ENCODE results near the gene TXNRD2. TPM values are rescaled to one million over a fixed set of nuclear protein-coding genes. Genes with fewer than 3 reads are reported as not detected.

The TXNRD2 gene
- total RNA-seq, 1 donor from 2014 or later: 12.2 TPM

DNA sequence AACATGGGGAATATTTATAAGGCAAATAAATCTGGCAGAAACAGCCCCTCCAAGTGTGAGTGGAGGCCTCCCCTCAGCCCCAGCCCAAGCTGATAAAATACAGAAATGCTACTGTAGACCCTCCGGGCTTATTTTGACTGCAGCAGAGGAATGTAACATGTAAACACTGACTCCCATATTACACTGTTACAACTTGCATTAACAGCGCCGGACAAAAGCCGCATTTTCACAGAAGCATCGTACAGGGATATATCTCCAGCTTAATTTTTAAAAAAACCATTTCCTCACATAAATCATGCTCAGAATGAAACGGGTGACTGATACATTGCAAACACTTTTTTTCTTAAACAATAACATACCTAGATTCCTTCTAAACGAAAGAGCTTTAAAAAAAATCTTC is 36.7 kb downstream of the TXNRD2 start:
- DNase-seq: no peak

DNA sequence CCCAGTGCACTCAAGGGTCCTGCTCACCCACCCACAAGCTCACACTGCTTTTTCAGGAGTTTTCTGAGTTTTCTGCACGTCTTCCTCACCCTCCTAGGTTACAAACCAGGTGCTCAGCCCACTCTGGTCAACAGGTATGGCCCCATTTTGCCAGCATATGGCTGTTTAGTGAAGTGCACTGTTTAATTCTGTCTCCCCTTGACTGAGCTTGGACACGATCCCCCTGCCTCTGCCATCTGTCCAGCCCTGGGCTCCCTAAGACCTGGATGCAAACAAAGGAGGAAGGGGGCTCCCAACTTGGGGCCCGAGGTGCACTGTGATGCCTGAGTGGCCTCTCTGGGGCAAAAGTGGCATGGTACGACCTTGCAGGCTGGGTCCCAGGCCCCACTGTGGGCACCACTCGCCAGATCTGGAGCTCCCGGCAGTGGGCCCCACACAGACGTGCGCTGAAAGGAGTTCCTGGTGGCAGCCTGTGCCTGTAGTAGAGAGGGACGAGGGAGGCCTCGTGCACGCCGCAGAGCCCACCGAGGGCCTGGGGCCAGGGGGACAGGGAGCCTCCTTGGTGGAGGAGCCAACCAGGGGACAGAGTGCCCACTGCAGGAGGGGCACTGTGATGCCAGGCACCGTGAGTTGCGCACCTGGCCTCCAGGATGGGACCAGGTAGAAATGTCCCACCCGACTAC is 37.3 kb downstream of the TXNRD2 start:
- DNase-seq: no peak

DNA sequence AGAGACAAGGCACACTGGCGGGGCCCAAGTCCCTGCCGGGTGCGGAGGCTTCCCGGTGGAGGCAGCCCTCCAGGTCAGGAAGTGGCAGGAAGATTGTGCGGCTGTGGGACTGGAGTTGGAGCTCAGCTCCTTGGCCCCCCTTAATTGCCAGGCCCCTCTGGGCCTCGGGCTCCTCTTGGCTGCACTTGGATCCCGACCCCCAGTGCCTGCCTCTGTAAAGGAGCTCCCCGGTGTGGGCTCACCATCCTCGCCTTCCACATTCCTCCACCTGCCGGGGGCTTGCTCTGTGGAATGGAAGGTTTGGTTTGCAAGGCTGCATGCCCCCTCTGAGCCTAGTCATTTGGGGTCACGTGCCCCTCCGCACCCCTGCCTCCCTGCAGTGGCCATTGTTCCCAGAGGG is 38.1 kb downstream of the TXNRD2 start:
- DNase-seq: no peak

DNA sequence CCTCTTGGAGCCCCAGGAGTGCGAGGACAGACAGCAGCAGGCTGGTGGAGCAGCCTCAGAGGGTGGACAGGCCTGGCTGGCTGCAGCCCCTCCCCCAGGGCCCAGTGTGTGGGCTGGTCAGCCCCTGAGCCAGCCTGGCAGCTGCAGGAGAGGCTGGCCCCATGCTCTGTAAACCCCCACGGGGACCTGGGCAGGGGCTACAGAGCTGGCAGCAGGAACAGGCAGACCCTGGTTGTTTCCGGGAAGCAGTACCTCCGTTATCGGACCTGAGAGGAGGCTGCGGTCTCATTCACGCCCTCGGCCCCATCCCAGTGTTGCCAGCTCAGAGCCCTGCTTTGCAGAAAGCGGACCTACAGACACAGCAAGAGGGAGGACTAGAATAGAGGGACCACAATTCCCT is 38.6 kb downstream of the TXNRD2 start:
- DNase-seq: no peak

DNA sequence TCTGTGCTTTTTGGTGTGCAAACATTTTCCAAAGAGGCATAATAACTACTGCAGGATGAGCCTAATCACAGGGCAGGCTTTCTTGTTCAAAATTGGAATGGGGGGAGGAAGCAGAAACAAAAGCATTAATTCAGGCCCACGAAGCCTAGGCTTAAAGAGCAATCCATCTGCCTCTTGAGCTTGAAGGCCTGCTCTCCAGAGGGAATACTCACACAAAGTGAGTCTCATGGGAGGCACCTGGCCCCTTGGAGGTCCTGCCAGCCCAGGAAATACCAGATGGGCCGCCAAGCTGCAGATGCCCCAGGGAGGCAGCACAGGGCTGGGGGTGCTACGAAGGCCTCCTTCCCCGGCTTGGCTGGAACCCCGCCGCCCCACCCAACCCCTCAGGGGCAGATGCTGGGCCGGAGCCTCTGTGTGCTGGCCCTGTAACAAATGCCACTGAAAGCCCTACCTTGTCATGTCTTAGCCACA is 39.3 kb downstream of the TXNRD2 start:
- DNase-seq: no peak

DNA sequence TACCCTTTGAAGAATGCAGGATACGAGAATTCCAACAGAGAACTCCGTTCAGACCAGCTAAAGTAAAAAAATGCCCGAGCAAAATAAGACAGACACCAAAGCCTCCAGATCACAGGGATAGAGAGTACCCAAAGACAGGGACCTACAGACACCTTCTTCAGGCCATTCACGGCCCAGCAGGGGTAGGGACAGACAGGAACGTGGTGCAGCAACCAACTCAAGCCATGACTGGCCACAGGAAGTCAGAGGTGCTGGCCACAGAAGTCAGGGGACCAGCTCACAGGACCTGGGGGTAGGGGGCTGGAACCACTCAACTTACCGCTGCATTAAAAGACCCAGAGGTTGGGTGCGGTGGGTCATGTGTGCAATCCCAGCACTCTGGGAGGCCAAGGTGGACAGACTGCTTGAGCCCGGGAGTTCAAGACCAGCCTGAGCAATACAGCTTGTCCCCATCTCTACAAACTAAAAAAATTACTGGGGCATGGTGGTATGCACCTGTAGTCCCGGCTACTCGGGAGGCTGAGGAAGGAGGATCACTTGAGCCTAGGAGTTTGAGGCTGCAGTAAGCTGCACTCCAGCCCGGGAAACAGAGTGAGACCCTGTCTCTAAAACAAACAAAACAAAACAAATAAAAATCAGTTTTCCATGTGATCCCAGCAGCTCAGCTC is 39.9 kb downstream of the TXNRD2 start:
- DNase-seq: no peak

DNA sequence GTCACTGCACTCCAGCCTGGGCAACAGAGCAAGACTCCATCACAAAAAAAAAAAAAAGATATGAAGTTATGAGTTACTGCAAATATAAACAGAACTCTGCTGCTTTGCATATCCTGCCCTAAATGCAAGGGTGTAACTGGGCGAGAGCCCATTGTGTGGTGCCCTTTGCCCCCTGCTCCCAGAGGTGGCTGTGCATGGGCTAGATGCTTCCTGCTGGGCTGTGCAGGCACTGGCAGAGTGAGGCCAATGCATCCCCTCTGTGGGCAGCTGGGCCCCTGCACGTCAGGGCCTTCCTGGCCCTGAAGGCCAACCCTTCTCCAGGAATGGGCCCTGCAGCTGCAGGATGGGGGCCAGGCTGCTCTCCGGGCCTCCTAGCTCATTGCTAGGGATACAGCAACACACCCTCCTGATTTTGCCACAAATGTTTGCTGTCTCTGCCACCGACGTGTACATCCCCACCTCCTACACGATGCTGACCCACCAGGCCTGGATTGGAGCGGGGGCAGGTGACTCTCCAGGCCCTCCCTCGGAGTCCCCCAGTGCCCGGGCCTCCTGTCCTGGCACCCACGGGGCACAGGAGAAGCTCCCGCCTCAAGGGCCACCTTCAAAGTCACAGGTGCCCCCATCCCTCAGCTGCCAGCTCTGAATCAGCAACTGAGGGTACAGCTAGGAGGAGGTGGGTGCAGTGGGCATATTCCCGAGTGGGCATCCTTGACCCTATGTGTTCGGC is 40.7 kb downstream of the TXNRD2 start:
- no peak for DNase-seq

DNA sequence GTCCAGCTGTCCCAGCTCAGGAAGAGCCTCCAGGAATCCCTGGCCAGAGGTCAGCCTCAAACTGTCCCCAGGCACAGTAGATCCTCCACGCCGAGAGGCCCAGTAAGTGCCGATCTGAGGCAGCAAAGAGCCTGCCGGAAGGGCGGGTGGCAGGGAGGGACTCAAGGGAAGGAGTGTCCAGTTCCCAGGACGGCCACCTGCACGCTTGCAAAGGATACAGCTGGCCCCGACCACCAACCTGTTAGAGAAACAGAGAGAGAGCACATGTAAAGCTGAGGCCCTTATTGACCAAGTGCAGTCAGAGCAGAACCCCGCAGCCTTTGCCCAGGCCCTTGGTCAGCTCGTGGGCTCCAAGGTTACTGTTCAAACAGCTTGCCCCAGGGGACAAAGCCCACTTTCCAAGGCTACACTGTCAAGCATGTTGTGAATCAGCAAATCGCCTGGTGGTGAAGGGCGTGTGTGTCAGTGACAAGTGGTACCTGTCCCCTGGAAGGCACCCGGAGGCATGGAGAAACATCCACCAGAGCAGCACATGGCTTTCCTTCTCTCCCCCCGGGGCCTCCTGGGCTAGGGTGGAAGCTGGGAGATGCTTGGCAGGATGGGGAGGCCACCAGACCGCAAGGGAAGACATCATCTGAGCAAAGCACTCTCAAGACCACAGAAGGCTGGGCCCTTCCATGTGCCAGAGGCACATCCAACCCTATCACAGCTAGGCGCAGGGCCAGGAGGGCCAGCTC is 42.6 kb downstream of the TXNRD2 start:
- DNase-seq: no peak

DNA sequence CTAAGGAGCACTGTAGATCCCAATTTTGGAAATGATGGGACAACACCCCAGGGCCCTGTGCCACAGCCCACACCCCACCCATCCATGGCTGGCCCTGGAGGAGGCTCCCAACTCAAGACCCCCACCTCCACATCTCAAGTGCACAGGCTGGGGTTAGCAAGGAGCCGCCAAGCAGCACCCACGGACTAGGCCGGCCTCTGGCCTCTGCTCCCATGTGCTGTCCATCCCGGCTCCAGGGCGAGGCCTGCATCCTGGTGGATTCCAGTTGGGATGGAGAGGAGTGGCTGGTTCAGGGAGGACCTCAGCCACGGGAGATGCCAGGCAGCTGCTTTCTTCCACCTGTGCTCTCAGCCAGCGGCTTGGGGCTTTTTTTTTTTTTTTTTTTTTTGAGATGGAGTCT is 43.5 kb downstream of the TXNRD2 start:
- DNase-seq: no peak

DNA sequence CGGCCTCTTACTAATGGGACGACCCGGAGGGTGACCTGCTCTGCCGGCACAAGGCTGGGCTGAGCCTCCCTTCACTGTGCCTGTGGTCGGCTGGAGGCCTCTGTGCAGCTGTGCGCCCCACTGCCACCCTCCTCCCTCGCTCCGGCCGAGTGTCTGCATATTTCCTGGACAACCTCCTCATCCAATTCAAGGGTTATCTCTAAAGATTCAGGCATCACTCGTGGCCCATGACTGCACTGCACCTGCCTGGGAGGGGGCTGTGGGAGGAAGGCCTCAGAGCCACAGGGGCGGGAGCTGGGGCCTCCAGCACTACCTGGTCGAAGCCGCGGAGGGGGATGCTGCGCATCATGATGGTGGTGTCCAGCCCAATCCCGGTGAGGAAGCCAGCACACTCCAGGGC is 43.9 kb downstream of the TXNRD2 start:
- DNase-seq: no peak

DNA sequence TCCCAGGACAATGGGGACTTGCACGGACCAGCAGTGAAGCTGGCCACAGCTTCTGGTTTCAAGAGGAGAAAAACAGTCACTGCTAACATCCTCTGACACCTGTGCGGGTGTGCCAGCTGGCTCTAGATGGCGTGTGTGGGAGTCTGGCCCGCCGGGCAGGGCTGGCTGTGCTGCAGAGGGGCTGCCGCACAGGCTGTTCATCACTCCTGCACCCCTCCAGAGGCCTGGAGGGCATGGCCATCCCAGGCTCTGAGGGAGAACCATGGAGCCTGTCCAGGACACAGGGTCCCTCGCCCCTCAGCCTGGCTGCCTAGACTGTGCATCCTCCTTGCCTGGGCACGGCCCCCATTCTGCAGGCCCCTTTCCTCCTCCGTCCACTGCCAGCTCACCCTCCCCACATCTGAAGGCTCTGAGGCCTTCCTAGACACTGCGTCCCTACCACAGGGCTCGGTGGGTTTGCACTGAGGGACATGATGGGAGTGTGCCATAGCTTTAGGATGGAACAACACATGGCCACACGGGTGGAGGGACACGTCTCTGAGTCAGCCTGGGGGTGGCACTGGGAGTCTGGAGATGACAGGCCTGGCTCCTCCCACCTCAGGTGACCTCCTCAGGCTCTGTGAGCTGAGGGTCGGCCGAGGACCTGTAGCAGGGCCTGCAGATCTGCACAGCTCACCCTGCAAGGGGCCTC is 44.8 kb downstream of the TXNRD2 start:
- DNase-seq: no peak

DNA sequence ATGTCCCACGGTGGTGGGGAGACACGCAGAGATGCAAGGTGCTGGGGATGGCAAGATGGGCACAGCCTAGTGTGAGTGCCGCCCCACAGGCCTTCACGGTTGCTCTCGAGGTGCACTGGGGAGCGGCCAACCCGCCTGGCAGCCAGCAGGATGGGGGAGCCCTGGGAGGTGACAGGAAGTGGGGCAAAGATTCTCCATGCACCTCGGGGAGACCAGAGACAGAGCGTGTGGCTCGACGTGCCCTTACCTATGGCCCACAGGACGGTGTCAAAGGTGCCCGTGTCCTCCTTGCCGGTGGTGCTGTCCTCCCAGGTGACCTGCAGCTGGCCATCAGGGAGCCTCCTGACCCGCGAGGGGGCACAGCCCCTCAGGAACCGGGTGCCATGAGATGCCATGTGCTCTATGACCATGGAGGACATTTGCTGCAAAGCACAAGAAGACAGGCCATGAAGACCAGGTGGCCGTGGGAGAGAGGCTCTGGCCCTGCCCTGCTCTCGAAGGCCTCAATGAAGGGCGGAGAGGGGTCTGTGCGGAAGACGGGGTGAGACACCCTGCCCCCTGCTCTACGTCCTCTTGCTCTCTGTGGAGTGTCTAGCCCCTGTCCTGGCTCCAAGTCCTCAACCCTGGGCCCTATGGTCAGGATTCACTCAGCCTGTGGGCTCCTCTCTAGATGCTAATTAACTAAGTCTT is 46.3 kb downstream of the TXNRD2 start:
- DNase-seq: no peak

DNA sequence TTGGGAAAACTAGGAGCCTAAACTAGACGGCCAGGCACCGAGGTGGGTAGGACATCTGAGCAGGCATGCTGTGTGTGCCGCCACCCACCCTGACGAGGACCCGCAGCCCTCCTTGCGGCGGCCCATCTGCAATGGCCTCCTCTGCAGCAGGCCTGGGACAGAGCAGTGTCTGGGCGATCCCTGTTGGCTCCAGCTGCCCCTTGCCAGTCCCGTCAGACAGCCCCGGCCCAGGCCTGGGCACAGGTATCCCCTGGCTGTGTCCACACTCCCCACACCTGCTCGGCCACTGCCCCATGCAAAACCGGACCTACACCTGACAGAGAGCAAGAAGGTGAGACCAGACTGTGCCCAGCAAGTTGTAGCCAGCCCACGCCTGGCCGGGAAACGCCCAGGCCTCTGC is 48.3 kb downstream of the TXNRD2 start:
- DNase-seq: no peak

DNA sequence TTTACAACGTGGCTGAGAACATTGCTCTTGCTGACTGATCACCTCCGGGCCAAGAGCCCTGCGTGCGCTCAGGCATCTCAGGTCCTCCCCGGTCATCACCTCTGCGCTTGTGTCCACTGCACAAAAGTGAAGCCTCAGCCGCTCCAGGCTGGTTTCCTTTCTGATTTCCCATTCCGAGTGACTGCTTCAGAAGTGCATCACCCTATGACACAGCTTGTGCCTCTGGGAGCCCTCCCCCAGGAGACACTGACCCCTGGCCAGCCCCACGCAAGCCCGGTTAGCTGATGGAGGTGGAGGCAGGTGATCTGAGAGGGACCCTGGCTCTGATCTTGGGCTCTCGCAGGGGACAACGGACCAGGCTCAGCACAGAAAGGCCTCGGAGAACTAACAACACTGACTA is 48.7 kb downstream of the TXNRD2 start:
- no peak for DNase-seq

DNA sequence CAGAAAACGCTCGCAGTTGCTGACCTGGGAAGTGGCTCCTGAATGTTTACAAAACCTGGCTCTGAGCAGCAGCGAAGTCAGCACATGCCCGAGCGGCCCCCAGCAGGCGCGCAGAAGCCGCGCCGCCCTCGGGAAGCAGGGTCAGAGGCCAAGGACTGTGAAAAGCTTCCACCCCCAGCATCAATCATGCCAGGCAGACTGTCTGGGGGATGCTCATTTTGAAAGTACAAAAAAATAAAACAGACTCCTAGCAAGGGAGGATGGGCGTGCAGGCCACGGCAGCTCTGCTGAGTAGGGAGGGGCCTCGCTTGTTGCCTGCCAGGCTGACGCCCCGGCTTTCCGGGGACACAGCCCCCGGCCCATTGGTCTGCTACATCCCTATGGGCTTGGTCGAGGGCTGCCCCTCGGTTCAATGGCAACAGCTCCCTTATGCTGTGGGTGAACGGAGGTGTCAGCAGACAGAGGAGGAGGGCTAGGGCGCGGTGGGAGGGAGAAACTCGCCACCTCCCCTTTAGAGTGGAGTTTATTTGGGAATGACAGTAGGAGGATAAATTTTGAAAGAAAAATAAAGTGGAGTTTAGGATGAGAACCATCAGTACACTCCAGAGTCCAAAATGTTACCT is 49.2 kb downstream of the TXNRD2 start:
- DNase-seq: no peak

DNA sequence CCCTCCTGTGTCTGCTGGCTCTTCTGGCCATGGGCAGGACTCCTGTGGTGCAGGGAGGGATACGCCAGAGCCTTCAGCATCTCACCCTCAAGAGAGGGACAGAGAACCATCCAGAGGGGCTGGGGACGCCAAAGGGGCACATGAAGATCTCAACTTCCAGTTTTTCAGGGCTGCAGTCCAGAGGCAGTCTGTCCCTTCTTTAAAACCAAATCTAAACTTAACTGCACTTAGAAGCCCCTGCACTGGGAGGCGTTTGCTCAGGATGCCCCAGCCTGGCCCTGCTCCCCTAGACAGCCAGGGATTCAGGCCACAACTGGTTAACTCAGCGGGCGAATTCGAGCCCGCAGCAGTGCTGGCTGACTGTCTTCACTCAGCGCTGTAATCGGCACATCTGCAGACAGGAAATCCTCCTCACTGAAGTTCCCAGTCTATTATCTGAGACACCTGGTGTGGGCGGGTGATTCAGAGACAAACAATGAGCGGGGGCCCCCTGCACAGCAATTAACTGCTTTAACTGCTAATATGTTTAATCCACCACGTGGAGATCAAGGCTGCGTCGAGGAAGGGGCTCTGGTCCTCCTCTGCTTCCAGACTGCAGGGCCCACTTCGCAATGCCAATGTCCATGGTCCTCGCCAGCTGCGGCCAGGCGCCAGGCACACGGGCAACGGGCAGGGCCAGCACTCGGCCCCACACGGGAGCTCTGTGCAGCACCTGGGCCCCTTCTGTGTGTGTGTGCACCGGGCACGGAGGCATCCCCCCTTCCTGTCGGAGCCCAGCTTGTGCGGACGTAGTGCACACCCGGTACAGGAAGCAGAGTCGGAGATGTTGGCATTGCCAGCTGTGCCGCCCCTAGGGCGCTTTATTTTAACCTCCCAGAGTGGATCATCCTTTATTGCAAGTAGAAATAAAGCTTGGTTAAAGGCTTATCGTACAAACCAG is 50.0 kb downstream of the TXNRD2 start:
- peak; percentile 29 for DNase-seq

DNA sequence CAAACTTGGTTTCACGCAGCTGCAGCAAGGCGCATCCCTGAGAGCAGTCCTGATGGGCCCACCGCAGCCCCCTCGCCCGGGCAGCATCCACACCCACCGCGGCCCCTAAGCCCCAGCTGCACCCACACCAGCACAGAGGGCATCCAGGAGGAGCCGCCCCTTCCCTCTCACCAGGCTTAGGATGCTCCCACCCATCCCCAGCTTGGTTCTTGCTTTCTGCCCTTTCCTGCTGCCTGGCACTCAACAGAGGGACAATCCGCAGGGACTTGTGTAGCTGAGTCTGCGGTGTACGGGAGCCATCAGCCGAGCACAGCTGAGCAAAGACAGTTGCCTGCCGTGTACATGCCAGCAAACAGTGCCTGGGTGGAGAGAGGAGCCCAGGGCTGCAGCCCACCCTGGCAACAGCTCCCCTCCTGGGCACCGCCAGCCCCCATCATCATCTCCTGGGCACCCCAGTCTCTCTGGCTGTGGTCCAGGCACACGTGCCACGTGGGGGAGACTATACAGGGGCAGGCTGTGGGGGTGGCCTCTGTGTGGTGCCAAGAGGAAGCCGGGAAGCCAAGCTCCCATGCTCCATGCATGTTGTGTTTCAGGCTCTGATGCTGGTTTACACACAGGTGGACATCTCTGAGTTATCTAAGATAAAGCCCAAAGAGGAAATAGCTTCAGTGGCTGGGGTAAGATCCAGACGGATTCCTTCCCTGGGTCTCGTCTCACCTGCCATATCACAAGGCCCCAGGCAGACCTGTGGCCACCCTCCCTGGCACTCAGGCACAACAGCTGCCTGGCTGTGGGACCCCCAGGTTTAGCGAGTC is 50.9 kb downstream of the TXNRD2 start:
- DNase-seq: no peak

DNA sequence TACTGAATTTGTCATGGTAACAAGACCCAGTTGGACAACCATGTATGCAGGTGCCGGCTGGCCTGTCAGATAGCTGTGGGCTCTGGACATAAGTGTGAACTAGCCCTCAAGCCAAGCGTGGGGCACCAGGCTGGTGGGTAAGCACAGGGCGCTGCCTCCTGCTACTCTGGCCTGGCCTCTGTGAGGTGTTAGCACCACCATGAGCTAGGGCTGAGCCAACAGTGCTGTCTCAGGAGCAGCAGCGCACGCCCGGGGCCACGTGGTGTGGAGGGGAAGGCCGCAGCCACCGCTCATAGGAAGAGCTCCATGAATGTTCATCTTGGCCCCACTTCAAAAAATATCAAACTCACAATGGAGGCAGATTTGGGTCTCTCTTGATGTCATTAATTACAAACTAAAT is 51.7 kb downstream of the TXNRD2 start:
- DNase-seq: no peak

Measured in skin of body (tissue), 2 donors.